ENCODE results near the gene ITPR3. TPM values are rescaled to one million over a fixed set of nuclear protein-coding genes. Genes with fewer than 3 reads are reported as not detected.

The ITPR3 gene
- polyA plus RNA-seq, 1 of the 3 experiments (the other 2 are of a cell fraction) = 8.1 TPM

- no peak for TF ChIP-seq YY1 (IDR thresholded peaks at IDR 0.05; ENCODE audit: low read depth)
Measured at GRCh38 chr6:33739571-33739970, 118.4 kb downstream of the ITPR3 start (continued).

GRCh38 chr6:33740204-33740608 is 119.1 kb downstream of the ITPR3 start:
- ChIA-PET CTCF (interaction anchor here (0.9 to 1.5 kb wide), 5 partner anchors 29 to 414 kb away, joined by 3 to 11 read pairs (median 4); partner anchors contain the start of gene UQCC2), POLR2A (interaction anchor here (2.0 kb wide), 1 partner anchor 29 kb away, joined by 7 read pairs; the partner anchor contains the start of gene UQCC2)
- Histone ChIP-seq H3K27me3 (ENCODE audit: insufficient read depth) (no peaks in the 10 kb centered on the region), H4K20me1 (ENCODE audit: insufficient read depth) (no peaks in the 10 kb centered on the region), H3K4me2 (no peak overlapping the region), H3K4me3 (ENCODE audit: low read depth in 2 of 2, low read length in 1 of 2) (no peak overlapping the region), H3K79me2 (ENCODE audit: insufficient read depth) (no peaks in the 10 kb centered on the region), H3F3A (replicated peaks; ENCODE audit: insufficient read depth) (no peaks in the 10 kb centered on the region), H3K4me1 (ENCODE audit: control insufficient read depth in 1 of 2, insufficient read depth in 2 of 2, low read depth in 1 of 2, low read length in 1 of 2) (peaks cover 0 to 31% of the 10 kb centered on the region in 2 experiments; a peak in 1 of 4 replicates), H3K36me3 (replicated peaks in 1 of 2; ENCODE audit: control insufficient read depth in 1 of 2, insufficient read depth in 2 of 2, low read length in 1 of 2) (no peaks in the 10 kb centered on the region), H2AFZ (ENCODE audit: low read depth) (no peak overlapping the region), H3K9me2 (no peaks in the 10 kb centered on the region), H3K27ac (ENCODE audit: low read depth in 2 of 2, low read length in 1 of 2) (no peak overlapping the region), H3K9me3 (no peaks in the 10 kb centered on the region), H3K9ac (no peak overlapping the region)
- 50% methylated on average over 1 of the region's 6 CpGs for whole genome bisulfite sequencing (ENCODE audit: low lambda C conversion rate)
- TF ChIP-seq RFX5 (IDR thresholded peaks at IDR 0.05; ENCODE audit: low read length) (no peak), MEF2A (IDR thresholded peaks at IDR 0.05; ENCODE audit: borderline replicate concordance, low read depth) (no peak), FOSL2 (IDR thresholded peaks at IDR 0.05; ENCODE audit: borderline replicate concordance, low read depth) (no peak), YY1 (IDR thresholded peaks at IDR 0.05; ENCODE audit: low read depth) (no peak)
- TF ChIP-seq, protein P1, sequence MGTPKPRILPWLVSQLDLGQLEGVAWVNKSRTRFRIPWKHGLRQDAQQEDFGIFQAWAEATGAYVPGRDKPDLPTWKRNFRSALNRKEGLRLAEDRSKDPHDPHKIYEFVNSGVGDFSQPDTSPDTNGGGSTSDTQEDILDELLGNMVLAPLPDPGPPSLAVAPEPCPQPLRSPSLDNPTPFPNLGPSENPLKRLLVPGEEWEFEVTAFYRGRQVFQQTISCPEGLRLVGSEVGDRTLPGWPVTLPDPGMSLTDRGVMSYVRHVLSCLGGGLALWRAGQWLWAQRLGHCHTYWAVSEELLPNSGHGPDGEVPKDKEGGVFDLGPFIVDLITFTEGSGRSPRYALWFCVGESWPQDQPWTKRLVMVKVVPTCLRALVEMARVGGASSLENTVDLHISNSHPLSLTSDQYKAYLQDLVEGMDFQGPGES (IDR thresholded peaks at IDR 0.05; ENCODE audit: low read depth, low read length) = no peak
- DNase-seq = no peak

GRCh38 chr6:33740794-33741193 is 119.7 kb downstream of the ITPR3 start:
- no peaks in the 10 kb centered on the region for H3K79me2 ChIP-seq (ENCODE audit: insufficient read depth)
- H3F3A ChIP-seq (replicated peaks; ENCODE audit: insufficient read depth) = no peaks in the 10 kb centered on the region
- CTCF ChIA-PET = interaction anchor here (0.9 to 1.0 kb wide), 2 partner anchors 31 to 413 kb away, joined by 3 to 4 read pairs; no protein-coding TSS in a partner anchor
- no peaks in the 10 kb centered on the region for H3K9me2 ChIP-seq
- peaks cover 5 to 35% of the 10 kb centered on the region in 2 experiments; a peak in 1 of 4 replicates for H3K4me1 ChIP-seq (ENCODE audit: control insufficient read depth in 1 of 2, insufficient read depth in 2 of 2, low read depth in 1 of 2, low read length in 1 of 2)
- H3K27me3 ChIP-seq (ENCODE audit: insufficient read depth) = no peaks in the 10 kb centered on the region
- H3K4me3 ChIP-seq (ENCODE audit: low read depth in 2 of 2, low read length in 1 of 2) = no peak overlapping the region
- no peaks in the 10 kb centered on the region for H4K20me1 ChIP-seq (ENCODE audit: insufficient read depth)
- POLR2A ChIA-PET = interaction anchor here (0.7 to 2.0 kb wide), 2 partner anchors 9 to 30 kb away, joined by 3 to 7 read pairs; partner anchors contain the start of gene UQCC2
- H3K9me3 ChIP-seq = no peaks in the 10 kb centered on the region
- DNase-seq = no peak
- H3K36me3 ChIP-seq (replicated peaks in 1 of 2; ENCODE audit: control insufficient read depth in 1 of 2, insufficient read depth in 2 of 2, low read length in 1 of 2) = no peaks in the 10 kb centered on the region
- WGBS (ENCODE audit: low lambda C conversion rate) = 78% methylated on average over 5 of the region's 5 CpGs
- H3K9ac ChIP-seq = no peak overlapping the region
- no peak overlapping the region for H3K4me2 ChIP-seq
- no peak overlapping the region for H2AFZ ChIP-seq (ENCODE audit: low read depth)
- H3K27ac ChIP-seq (ENCODE audit: low read depth in 2 of 2, low read length in 1 of 2) = no peak overlapping the region
- no peak for TF ChIP-seq TAF1 (IDR thresholded peaks at IDR 0.05; ENCODE audit: borderline replicate concordance, low read depth, low read length)
- TF ChIP-seq MEF2A (IDR thresholded peaks at IDR 0.05; ENCODE audit: borderline replicate concordance, low read depth) = no peak
- no peak for TF ChIP-seq REST (IDR thresholded peaks at IDR 0.05; ENCODE audit: low read depth, low read length)
- no peak for TF ChIP-seq YY1 (IDR thresholded peaks at IDR 0.05; ENCODE audit: low read depth)
- no peak for TF ChIP-seq MXI1 (IDR thresholded peaks at IDR 0.05; ENCODE audit: low read depth, low read length)
- no peak for TF ChIP-seq NFIC (IDR thresholded peaks at IDR 0.05; ENCODE audit: borderline replicate concordance)
- no peak for TF ChIP-seq EZH2phosphoT487 (IDR thresholded peaks at IDR 0.05; ENCODE audit: borderline replicate concordance, low read depth)
- no peak for TF ChIP-seq EP300 (IDR thresholded peaks at IDR 0.05; ENCODE audit: borderline replicate concordance in 1 of 2, low read depth in 1 of 2, low read length in 1 of 2)
- TF ChIP-seq POLR2AphosphoS5 (IDR thresholded peaks at IDR 0.05; ENCODE audit: low read depth, low read length) = no peak
- TF ChIP-seq FOSL2 (IDR thresholded peaks at IDR 0.05; ENCODE audit: borderline replicate concordance, low read depth) = no peak
- TF ChIP-seq PBX3 (IDR thresholded peaks at IDR 0.05) = no peak
- TF ChIP-seq JUND (IDR thresholded peaks at IDR 0.05) = no peak
- no peak for TF ChIP-seq TCF12 (IDR thresholded peaks at IDR 0.05)
- TF ChIP-seq, protein P2, sequence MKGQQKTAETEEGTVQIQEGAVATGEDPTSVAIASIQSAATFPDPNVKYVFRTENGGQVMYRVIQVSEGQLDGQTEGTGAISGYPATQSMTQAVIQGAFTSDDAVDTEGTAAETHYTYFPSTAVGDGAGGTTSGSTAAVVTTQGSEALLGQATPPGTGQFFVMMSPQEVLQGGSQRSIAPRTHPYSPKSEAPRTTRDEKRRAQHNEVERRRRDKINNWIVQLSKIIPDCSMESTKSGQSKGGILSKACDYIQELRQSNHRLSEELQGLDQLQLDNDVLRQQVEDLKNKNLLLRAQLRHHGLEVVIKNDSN (IDR thresholded peaks at IDR 0.05; ENCODE audit: borderline replicate concordance, low read depth) = no peak
- no peak for TF ChIP-seq RCOR1 (IDR thresholded peaks at IDR 0.05; ENCODE audit: low read length)
